Peyer's patch (tissue), 4 donors: ENCODE results near the gene ETFA. TPM values are rescaled to one million over a fixed set of nuclear protein-coding genes. Genes with fewer than 3 reads are reported as not detected.

Source experiments
- DNase-seq, 3 donors: peaks; one replicate each; pipeline ENCODE4 v3.0.0-alpha.2; 2017 to 2019
- H3K27ac ChIP-seq, 4 donors: fragments of 200-600 bp; sonication (generic); one replicate each; pipeline ENCODE4 v1.5.1; 2016 to 2019
- H3K27me3 ChIP-seq, 2 donors: fragments of 200-600 bp; sonication (generic); one replicate each; pipeline ENCODE4 v1.5.1; 2019
- H3K36me3 ChIP-seq, 3 donors: fragments of 200-600 bp; sonication (generic); one replicate each; pipeline ENCODE4 v1.5.1; 2016 to 2019
- H3K4me1 ChIP-seq, 4 donors: fragments of 200-600 bp; sonication (generic); one replicate each; pipeline ENCODE4 v1.5.1; 2016 to 2019
- H3K4me3 ChIP-seq, 4 donors: fragments of 200-600 bp; sonication (generic); 1 replicate in 3 of 4; 2 replicates in 1 of 4; pipeline ENCODE4 v1.5.1; 2016 to 2019; ENCODE audit warnings: mild to moderate bottlenecking in 1 of 4
- H3K9me3 ChIP-seq, 4 donors: fragments of 200-600 bp; sonication (generic); one replicate each; pipeline ENCODE4 v1.5.1; 2016 to 2019; ENCODE audit warnings: mild to moderate bottlenecking in 1 of 4
- CTCF ChIP-seq, 6 experiments: fragments of 450-650 bp in 4 of 6; fragments of 200-600 bp in 2 of 6; sonication (generic) in 1 of 6; IDR thresholded peaks; one replicate each; pipeline ENCODE4 v1.5.1; 2017 to 2019; ENCODE audit warnings: antibody characterized with exemption in 6 of 6, mild to moderate bottlenecking in 3 of 6, moderate library complexity in 1 of 6
- POLR2A ChIP-seq, 2 donors: fragments of 450-650 bp; IDR thresholded peaks; one replicate each; pipeline ENCODE4 v1.5.1; 2017; ENCODE audit warnings: antibody characterized with exemption in 2 of 2, mild to moderate bottlenecking in 2 of 2, moderate library complexity in 2 of 2
- total RNA-seq, 4 donors: library from RNA; depleted of rRNA; stranded (reverse); fragments of >200 nt; gene quantifications; one replicate each; pipeline ENCODE4 v1.1.0, GENCODE V29; 2016

The ETFA gene
- total RNA-seq, 4 donors from 2014 or later, result 110 to 175 (median 163) TPM

- TF ChIP-seq POLR2A (IDR thresholded peaks at IDR 0.05), result no peak
- TF ChIP-seq CTCF (IDR thresholded peaks at IDR 0.05), result no peak
- peak in 1 of 3 donors; percentile 40 for DNase-seq
- H3K27ac ChIP-seq, result no peak overlapping the region
- H3K4me1 ChIP-seq, result no peaks in the 10 kb centered on the region
- H3K9me3 ChIP-seq, result no peaks in the 10 kb centered on the region
- no peaks in the 10 kb centered on the region for H3K27me3 ChIP-seq
- H3K4me3 ChIP-seq, result no peak overlapping the region
- peaks cover 0 to 19% (median 0%) of the 10 kb centered on the region in 3 donors for H3K36me3 ChIP-seq
These were observed 107.0 kb downstream of the ETFA start for GRCh38 chr15:76204109-76204845.

- peaks cover 0 to 12% (median 0%) of the 10 kb centered on the region in 3 donors for H3K36me3 ChIP-seq
- peak in 1 of 3 donors; percentile 42 for DNase-seq
These were observed 107.7 kb downstream of the ETFA start for GRCh38 chr15:76203346-76204108.

DNA sequence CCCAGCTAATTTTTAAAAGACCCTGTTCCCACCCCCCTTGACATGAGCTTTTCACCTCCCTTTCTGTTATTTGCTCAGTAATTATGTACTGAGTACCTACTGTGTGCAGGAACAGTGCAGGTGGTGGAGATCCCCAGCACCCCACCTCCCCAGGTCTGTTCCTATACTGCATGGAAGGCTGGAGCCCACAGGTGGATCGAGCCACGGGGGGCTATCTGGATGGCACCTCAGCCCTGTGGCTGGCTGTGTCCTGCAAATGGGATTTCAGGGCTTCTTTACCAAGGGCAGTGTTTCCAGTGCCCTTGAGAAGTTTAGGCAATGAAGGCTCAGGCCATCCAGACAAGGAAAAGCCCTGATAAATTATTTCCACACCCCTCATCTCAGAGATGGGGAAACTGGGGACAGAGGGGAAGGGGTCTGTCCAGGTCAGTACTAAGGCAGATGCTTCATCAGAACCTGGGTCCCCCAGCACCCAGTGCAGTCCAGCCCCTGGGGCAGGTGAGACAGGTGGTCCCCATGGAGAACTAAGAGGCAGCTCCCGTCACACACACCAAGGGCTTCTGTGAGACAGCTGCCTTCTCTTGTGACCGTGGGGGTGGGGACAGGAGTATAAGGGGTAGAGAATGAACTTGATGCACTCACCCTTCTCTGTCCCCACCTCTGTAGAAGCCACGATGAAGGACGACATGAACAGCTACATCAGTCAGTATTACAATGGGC is 109.6 kb downstream of the ETFA start:
- Histone ChIP-seq H3K4me3 (no peak overlapping the region), H3K9me3 (no peaks in the 10 kb centered on the region), H3K4me1 (peaks cover 0 to 12% (median 0%) of the 10 kb centered on the region in 4 donors), H3K27ac (no peak overlapping the region), H3K36me3 (peaks cover 0 to 5% (median 0%) of the 10 kb centered on the region in 3 donors), H3K27me3 (no peaks in the 10 kb centered on the region)
- peak in 1 of 3 donors; percentile 35 for DNase-seq
- TF ChIP-seq POLR2A (IDR thresholded peaks at IDR 0.05) (no peak), CTCF (IDR thresholded peaks at IDR 0.05) (no peak)

More at GRCh38 chr15:76203346-76204108, 107.7 kb downstream of the ETFA start:
- Histone ChIP-seq H3K4me1 (no peaks in the 10 kb centered on the region), H3K27ac (no peak overlapping the region), H3K9me3 (no peaks in the 10 kb centered on the region), H3K27me3 (no peaks in the 10 kb centered on the region), H3K4me3 (no peak overlapping the region)
- no peak for TF ChIP-seq POLR2A (IDR thresholded peaks at IDR 0.05)
- no peak for TF ChIP-seq CTCF (IDR thresholded peaks at IDR 0.05)

- no peak for TF ChIP-seq CTCF (IDR thresholded peaks at IDR 0.05)
- no peak for TF ChIP-seq POLR2A (IDR thresholded peaks at IDR 0.05)
- Histone ChIP-seq H3K36me3 (peaks cover 0 to 5% (median 0%) of the 10 kb centered on the region in 3 donors), H3K4me1 (peaks cover 0 to 21% (median 0%) of the 10 kb centered on the region in 4 donors), H3K27ac (no peak overlapping the region), H3K9me3 (no peaks in the 10 kb centered on the region), H3K4me3 (no peak overlapping the region), H3K27me3 (no peaks in the 10 kb centered on the region)
- peak in 1 of 3 donors; percentile 37 for DNase-seq
These were observed 110.6 kb downstream of the ETFA start for GRCh38 chr15:76200641-76201105.

DNA sequence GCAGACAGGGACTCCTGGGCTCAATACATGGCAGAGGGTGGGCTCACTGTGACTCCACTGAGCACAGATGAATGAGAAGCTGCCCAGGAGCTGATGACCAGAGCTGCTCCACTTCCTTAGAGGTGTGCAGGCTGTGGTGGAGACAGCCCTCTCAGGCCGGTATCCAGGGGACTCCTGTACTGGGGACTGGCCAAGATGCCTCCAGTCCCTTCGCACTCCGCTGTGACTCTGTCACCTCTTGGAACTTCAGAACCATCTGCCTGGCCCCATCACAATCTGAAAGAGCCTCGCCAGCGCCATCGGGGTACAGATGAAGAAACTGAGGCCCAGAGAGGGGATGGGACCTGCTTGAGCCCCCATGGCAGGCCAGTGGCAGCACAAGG is 111.2 kb downstream of the ETFA start:
- DNase-seq, result peak in 1 of 3 donors; percentile 38
- Histone ChIP-seq H3K27me3 (no peaks in the 10 kb centered on the region), H3K9me3 (no peaks in the 10 kb centered on the region), H3K4me3 (no peak overlapping the region), H3K27ac (no peak overlapping the region), H3K4me1 (peaks cover 0 to 21% (median 0%) of the 10 kb centered on the region in 4 donors), H3K36me3 (peaks cover 0 to 5% (median 0%) of the 10 kb centered on the region in 3 donors)
- TF ChIP-seq POLR2A (IDR thresholded peaks at IDR 0.05), result no peak
- TF ChIP-seq CTCF (IDR thresholded peaks at IDR 0.05), result no peak
